Muscle of arm (tissue), 12 donors: ENCODE data around the gene PLXNB2. TPM values are rescaled to one million over a fixed set of nuclear protein-coding genes. Genes with fewer than 3 reads are reported as not detected.
A peak's percentile ranks its signal among the peaks of the same experiment; 100 is the strongest.

Experiments used
- DNase-seq: peaks from one replicate; pipeline ENCODE4 v3.0.0-alpha.2; 2013
- polyA plus RNA-seq, 12 donors: library from polyadenylated mRNA; unstranded; fragments of 120-200 nt; gene quantifications; one replicate each; pipeline ENCODE4 v1.2.1, GENCODE V29; 2013; ENCODE audit not compliant: insufficient read length in 12 of 12

Gene PLXNB2
- polyA plus RNA-seq, 12 donors, result 67.3 to 124 (median 74.3) TPM; not detected in 1

DNA sequence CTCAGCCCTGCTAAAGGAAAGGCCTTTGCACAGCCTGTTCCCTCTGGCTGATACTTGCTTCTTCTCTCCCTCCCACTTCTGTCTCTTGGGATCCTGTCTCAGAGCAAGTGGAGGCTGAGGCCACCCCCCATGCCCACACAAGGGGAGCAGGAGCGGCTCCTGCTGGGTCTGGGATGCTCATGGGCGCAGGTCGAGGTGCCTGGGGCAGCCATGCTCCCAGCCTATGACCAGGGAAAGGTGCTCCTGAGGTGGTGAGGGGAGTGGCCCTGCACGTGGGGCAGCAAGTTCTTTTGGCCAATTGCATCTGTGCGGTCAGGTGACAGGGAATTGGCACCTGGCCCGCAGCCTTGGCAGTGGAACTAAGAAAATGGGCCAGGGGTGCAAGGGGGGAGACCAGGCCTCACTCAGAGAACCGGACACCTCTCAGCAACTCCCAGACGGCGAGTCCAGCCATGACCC, 38.8 kb downstream of the PLXNB2 start:
- no peak for DNase-seq

- peak; percentile 37 for DNase-seq
Measured at GRCh38 chr22:50267591-50268390, 39.7 kb downstream of the PLXNB2 start.

GRCh38 chr22:50266994-50267393, 40.5 kb downstream of the PLXNB2 start:
- no peak for DNase-seq

DNA sequence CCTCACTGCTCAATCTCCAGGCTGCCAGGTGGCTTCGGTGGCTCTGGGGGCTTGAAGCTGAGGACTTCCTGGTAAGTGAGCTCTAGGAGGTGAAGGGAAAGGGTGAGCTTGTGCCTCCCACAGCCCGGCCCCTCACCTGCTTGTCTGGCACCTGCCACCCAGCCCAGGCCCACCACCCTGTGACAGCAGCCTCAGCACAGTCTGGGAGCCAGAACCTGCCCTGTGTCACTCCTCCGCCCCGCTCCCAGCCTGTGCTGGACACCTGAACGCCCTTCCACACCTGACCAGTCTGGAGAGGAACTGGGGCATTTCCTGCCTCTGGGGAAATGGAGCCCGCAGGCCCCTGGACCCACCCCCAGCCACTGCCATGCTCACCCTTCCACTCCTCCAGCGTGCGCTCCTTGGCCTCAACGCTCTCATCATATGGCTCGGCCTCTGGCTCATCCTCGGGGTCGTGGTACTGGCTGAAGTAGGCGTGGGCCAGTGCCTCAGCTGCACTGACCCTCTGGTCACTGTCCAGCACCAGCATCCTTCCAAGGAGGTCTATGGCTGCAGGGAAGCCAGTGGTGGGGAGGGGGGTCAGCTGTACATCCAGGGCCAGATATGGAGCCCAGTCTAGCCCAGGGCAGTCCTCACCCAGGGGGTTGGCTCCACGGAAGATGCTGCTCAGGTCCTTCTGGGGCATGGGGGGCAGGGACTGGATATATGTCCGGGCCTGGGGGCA, 42.3 kb downstream of the PLXNB2 start:
- no peak for DNase-seq

GRCh38 chr22:50264104-50264745, 43.2 kb downstream of the PLXNB2 start:
- no peak for DNase-seq

DNA sequence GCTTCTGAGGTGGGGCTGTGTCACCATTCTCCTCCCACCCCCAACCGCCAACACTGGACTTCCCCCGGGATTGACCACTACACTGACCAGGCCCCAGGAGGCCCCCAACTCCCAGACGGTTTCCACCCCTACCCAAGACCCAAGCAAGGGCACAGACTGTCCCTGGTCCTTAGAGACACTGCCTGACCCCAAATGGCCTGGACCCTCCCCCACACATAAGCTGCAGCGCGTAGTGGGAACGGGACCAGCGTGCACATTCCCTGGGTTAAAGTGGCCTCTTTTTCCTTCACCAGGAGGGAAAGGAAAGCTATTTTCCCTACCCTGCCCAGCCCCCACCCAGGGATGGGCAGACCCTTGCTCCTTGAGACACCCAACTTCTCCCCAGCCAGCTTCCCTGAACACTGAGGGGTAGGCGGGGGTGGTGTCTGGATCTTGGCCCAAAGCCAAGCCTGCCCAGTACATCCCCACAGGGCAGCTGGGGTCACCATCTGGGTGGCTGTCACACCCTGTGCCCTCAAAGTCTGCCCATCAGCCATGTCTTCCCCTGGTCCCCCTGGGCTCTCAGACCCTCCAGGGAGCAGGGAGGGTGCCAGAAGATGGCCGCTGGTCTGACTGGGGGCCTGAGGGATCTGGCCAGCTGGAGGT, 44.4 kb downstream of the PLXNB2 start:
- no peak for DNase-seq

DNA sequence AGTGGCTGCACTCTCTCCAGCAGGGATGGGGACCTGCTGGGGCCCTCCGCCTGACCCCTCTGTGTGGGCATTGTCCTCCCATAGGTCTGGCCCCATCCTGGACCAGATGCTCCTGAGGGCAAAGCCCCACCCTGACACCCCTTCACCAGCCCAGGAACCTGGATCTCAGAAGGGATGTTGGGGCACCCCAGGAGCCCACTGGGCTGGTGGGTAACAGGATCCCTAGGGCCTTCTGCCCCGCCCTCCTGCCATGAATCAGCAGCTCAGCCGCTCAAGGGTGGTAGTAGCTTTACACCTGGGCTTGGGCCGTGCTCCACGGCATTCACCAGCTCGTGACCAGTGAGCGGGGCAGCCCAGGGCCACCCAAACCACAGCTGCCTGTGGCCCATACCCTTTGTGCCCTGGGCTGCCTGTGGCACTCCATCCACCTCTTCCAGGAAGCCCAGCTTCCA, 45.0 kb downstream of the PLXNB2 start:
- no peak for DNase-seq

GRCh38 chr22:50261615-50262459, 45.6 kb downstream of the PLXNB2 start, which contains the start of gene MAPK12:
TSS of gene MAPK12 (minus strand) at chr22:50261683. CDS start at chr22:50261509, 174 bp downstream.
- DNase-seq, result no peak

- DNase-seq, result peak; percentile 44
Measured at GRCh38 chr22:50260801-50261614, 46.4 kb downstream of the PLXNB2 start.

DNA sequence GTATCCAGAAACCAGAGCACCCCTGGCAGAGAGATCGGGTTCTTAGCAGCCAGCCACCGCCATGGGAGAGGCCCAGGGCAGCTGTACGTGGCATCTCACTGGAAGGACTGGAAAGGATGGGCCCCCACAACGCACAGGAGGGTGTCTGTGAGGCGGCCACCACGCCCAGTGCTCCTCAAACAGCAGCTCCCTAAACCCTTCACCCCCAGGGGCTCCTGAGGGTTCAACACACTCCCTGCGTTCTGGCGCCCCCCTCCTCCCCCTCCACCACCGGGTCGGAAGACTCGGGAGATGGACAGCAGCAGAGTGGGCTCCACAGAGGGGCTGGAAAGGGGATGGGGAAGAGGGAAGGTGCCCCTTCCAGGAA, 47.0 kb downstream of the PLXNB2 start:
- no peak for DNase-seq

- no peak for DNase-seq
Measured at GRCh38 chr22:50259302-50259701, 48.1 kb downstream of the PLXNB2 start.

- no peak for DNase-seq
Measured at GRCh38 chr22:50258361-50259292, 48.8 kb downstream of the PLXNB2 start.

DNA sequence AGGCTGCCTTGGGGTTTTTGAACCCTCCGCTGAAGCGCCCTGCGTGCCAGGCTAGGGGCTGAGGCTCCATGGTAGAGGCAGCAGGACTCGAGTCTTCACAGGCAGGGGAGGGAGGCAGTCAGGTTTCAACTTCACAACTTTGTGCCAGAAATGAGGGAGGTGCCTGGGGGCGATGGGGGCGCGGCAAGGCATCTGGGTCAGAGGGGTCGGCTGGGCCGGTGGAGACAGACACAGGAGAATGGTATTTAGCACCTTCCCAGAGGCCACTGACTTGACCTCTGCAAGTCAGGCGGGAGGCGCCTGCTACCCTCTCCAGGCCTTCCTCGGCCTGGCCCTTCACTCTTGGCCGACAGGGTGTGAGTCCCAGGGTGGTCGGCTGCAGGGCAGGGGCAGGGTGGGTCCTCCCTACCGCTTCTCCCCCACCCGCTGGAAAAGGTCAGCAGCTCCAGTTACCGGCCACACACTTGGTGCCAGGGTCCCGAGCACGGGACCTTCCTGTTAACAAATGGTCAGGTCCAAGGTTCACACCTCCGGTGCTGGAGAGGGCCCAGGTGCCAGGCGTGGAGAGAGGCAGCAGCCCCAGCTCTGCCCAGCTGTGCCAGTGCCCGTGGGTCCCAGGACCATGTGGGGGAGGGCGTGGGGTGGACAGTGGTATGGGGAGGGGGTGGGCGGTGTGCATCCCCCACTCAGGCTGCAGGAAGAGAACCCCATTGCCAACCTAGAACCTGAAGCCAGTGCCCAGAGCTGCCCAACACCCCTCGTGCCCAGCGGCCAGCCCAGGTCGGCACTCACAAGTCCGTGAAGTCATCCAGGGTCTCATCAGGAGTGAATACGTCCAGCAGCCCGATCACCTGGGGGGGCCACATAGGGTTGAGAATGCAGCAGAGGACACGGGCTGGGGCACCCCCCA, 49.7 kb downstream of the PLXNB2 start:
- DNase-seq, result no peak

DNA sequence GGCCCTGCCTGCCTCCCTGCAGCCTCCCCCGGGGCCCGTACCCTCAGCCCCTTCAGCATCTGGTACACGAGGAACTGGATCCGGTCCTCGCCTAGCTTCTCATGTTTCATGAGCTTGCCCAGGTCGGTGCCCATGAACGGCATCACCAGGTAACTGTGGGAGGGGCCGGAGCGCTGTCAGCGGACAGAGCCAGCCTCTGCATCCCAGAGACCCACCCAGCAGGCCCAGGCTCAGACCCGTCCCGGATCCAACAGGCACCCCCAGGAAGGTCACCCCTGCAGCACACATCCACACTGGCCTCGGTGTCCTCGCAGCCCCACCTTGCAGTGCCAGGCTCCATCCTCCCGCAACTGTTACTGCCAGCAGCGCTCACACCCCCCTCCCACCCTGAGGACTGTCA, 50.4 kb downstream of the PLXNB2 start:
- DNase-seq, result no peak

DNA sequence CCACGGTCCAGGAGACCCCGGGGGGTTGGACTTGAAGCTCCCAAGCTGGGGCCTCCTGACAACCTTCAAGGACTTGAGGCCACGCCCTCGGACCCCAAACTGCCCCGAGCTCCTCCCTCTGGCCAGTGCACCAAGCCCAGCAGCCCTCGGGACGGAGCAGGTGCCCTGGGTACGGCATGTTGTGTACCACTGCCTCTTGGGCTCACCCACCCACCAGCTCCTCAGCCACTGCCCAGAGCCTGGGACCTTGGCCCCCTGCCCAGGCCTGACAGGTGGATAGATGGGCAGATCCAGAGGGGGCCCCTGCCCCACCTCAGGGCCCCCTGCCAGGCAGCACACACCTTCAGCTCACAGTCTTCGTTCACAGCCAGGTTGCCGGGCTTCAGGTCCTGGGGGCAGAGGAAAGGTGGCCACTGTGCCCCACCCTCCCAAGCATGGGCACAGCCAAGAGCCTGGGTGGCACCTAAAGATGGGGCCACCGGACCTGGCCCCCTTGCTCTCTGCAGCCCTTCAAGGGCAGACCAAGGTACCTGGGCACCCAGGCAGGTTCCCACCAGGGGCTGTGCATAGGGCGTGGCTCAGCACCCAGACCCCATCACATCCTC, 51.1 kb downstream of the PLXNB2 start:
- DNase-seq, result no peak

- DNase-seq, result no peak
Measured at GRCh38 chr22:50255607-50256006, 51.8 kb downstream of the PLXNB2 start.

- no peak for DNase-seq
Measured at GRCh38 chr22:50255099-50255498, 52.3 kb downstream of the PLXNB2 start.
